PC-3 (cell line): ENCODE results near the gene CISD2.
"Not testable (repeated sequence)": the region's sequence is repeated elsewhere in the genome, so short reads cannot be mapped to it uniquely, and the experiment has no call there.

ENCODE experiments used
- CTCF ChIP-seq: fragments of 300-600 bp; sonication (generic); conservative IDR thresholded peaks from 2 replicates; pipeline ENCODE4 v1.5.1; 2017; ENCODE audit warnings: antibody characterized with exemption, low read depth, mild to moderate bottlenecking, low read length
- EZH2 ChIP-seq: fragments of 300-600 bp; sonication (generic); IDR thresholded peaks from one replicate; pipeline ENCODE4 v1.6.1; 2017; ENCODE audit warnings: antibody characterized with exemption, mild to moderate bottlenecking, low read length; ENCODE audit not compliant: unreplicated experiment
- EZH2phosphoT487 ChIP-seq: fragments of 300-600 bp; sonication (generic); IDR thresholded peaks from 2 replicates; pipeline ENCODE4 v1.6.1; 2018; ENCODE audit warnings: mild to moderate bottlenecking, antibody characterized with exemption, low read length, borderline replicate concordance

- not testable (repeated sequence) for TF ChIP-seq CTCF, EZH2, EZH2phosphoT487
These were observed 3.5 kb upstream of the CISD2 start for GRCh38 chr4:102865327-102865726.
